H7 (cell line): ENCODE results near the gene PTPRC. TPM values are rescaled to one million over a fixed set of nuclear protein-coding genes. Genes with fewer than 3 reads are reported as not detected.

Experiments
- DNase-seq: peaks from one replicate; pipeline ENCODE4 v3.0.0; 2012
- H3K27me3 ChIP-seq: 2 replicates; pipeline ENCODE4 v1.6.0; 2011; ENCODE audit warnings: mild to moderate bottlenecking, low read length; ENCODE audit not compliant: control insufficient read depth, insufficient read depth
- H3K36me3 ChIP-seq: replicated peaks from 2 replicates; pipeline ENCODE4 v1.5.1; 2011; ENCODE audit warnings: low read length; ENCODE audit not compliant: control insufficient read depth, insufficient read depth
- H3K4me3 ChIP-seq: 2 replicates; pipeline ENCODE4 v1.5.1; 2011; ENCODE audit warnings: low read depth, mild to moderate bottlenecking, control low read depth, low read length, moderate library complexity; ENCODE audit not compliant: insufficient read depth
- total RNA-seq: library from RNA; depleted of rRNA; stranded (reverse); fragments of >200 nt; shearing (Covaris generic); gene quantifications from 2 replicates; pipeline ENCODE4 v1.2.3, GENCODE V29; 2014

Gene PTPRC
- total RNA-seq, 1 experiment from 2014 or later: not detected

- H3K36me3 ChIP-seq: no peaks in the 10 kb centered on the region
- H3K27me3 ChIP-seq: no peaks in the 10 kb centered on the region
- no peak overlapping the region for H3K4me3 ChIP-seq
- no peak for DNase-seq
These were observed 44.0 kb downstream of the PTPRC start for GRCh38 chr1:198682850-198683249.

- no peak for DNase-seq
- H3K4me3 ChIP-seq: no peak overlapping the region
- H3K36me3 ChIP-seq: no peaks in the 10 kb centered on the region
- H3K27me3 ChIP-seq: no peaks in the 10 kb centered on the region
These were observed 44.6 kb downstream of the PTPRC start for GRCh38 chr1:198683449-198683848.

- no peaks in the 10 kb centered on the region for H3K36me3 ChIP-seq
- H3K27me3 ChIP-seq: no peaks in the 10 kb centered on the region
- H3K4me3 ChIP-seq: no peak overlapping the region
- no peak for DNase-seq
These were observed 47.4 kb downstream of the PTPRC start for GRCh38 chr1:198686069-198686728.

- Histone ChIP-seq H3K36me3 (no peaks in the 10 kb centered on the region), H3K27me3 (no peaks in the 10 kb centered on the region), H3K4me3 (no peak overlapping the region)
- DNase-seq: no peak
These were observed 48.6 kb downstream of the PTPRC start for GRCh38 chr1:198687429-198687828.

- no peak for DNase-seq
- Histone ChIP-seq H3K27me3 (no peaks in the 10 kb centered on the region), H3K4me3 (no peak overlapping the region), H3K36me3 (no peaks in the 10 kb centered on the region)
These were observed 52.2 kb downstream of the PTPRC start for GRCh38 chr1:198691063-198691462.

- DNase-seq: no peak
- H3K27me3 ChIP-seq: no peaks in the 10 kb centered on the region
- H3K4me3 ChIP-seq: no peak overlapping the region
- H3K36me3 ChIP-seq: no peaks in the 10 kb centered on the region
These were observed 54.5 kb downstream of the PTPRC start for GRCh38 chr1:198693321-198693720.

- no peak overlapping the region for H3K4me3 ChIP-seq
- no peaks in the 10 kb centered on the region for H3K36me3 ChIP-seq
- no peak for DNase-seq
- no peaks in the 10 kb centered on the region for H3K27me3 ChIP-seq
These were observed 55.7 kb downstream of the PTPRC start for GRCh38 chr1:198694542-198694941.

- H3K36me3 ChIP-seq: no peaks in the 10 kb centered on the region
- no peaks in the 10 kb centered on the region for H3K27me3 ChIP-seq
- DNase-seq: no peak
- no peak overlapping the region for H3K4me3 ChIP-seq
These were observed 57.4 kb downstream of the PTPRC start for GRCh38 chr1:198696211-198696610.

GRCh38 chr1:198699167-198700015, 60.6 kb downstream of the PTPRC start:
- Histone ChIP-seq H3K4me3 (no peak overlapping the region), H3K27me3 (no peaks in the 10 kb centered on the region), H3K36me3 (no peaks in the 10 kb centered on the region)
- peak; percentile 19 for DNase-seq

- Histone ChIP-seq H3K36me3 (no peaks in the 10 kb centered on the region), H3K4me3 (no peak overlapping the region), H3K27me3 (no peaks in the 10 kb centered on the region)
- no peak for DNase-seq
These were observed 61.2 kb downstream of the PTPRC start for GRCh38 chr1:198700016-198700392.

- no peaks in the 10 kb centered on the region for H3K36me3 ChIP-seq
- no peak for DNase-seq
- H3K27me3 ChIP-seq: no peaks in the 10 kb centered on the region
- H3K4me3 ChIP-seq: no peak overlapping the region
These were observed 61.6 kb downstream of the PTPRC start for GRCh38 chr1:198700396-198700795.

- no peaks in the 10 kb centered on the region for H3K27me3 ChIP-seq
- H3K4me3 ChIP-seq: no peak overlapping the region
- no peaks in the 10 kb centered on the region for H3K36me3 ChIP-seq
- no peak for DNase-seq
These were observed 62.4 kb downstream of the PTPRC start for GRCh38 chr1:198701250-198701649.

- peak; percentile 19 for DNase-seq
- H3K36me3 ChIP-seq: no peaks in the 10 kb centered on the region
- H3K27me3 ChIP-seq: no peaks in the 10 kb centered on the region
- no peak overlapping the region for H3K4me3 ChIP-seq
These were observed 63.1 kb downstream of the PTPRC start for GRCh38 chr1:198701766-198702539.

GRCh38 chr1:198708761-198709525, 70.1 kb downstream of the PTPRC start:
- Histone ChIP-seq H3K36me3 (no peaks in the 10 kb centered on the region), H3K4me3 (no peak overlapping the region), H3K27me3 (no peaks in the 10 kb centered on the region)
- no peak for DNase-seq
